ENCODE measurements around the gene CFAP45. TPM values are rescaled to one million over a fixed set of nuclear protein-coding genes. Genes with fewer than 3 reads are reported as not detected.

Gene CFAP45
- total and polyA plus RNA-seq, 7 experiments from 2014 or later: 0.17 to 2.8 (median 0.87) TPM

- Mint-ChIP-seq H3K4me1 (peaks cover 35 to 55% (median 47%) of the 10 kb centered on the region in 7 donors), H3K36me3 (peaks cover 0 to 25% (median 5%) of the 10 kb centered on the region in 5 donors), H3K9me3 (peaks cover 0 to 10% (median 0%) of the 10 kb centered on the region in 11 donors), H3K27ac (peak within 1 kb of the TSS; percentile 96 to 100 (median 99)), H3K4me3 (peak within 1 kb of the TSS; percentile 88 to 99 (median 94)), H3K27me3 (peaks cover 0 to 11% (median 0%) of the 10 kb centered on the region in 5 donors)
- H3K27me3 ChIP-seq (ENCODE audit: control insufficient read depth in 2 of 2, insufficient read depth in 2 of 2, low read length in 2 of 2): no peaks in the 10 kb centered on the region
- intact Hi-C loops (cut with micrococcal nuclease): loop anchor here (1.0 to 10.0 kb wide), 17 partner anchors 11 to 1840 kb away; partner anchors contain the start of genes ATF6 (in 1 of the 2), COPA (in 1 of the 2), DCAF8 (in 1 of the 2) and DUSP23 (in 1 of the 2)
- peak; percentile 81 to 94 (median 86) for DNase-seq
- H3K36me3 ChIP-seq (ENCODE audit: control insufficient read depth in 2 of 3, insufficient read depth in 3 of 3, low read length in 3 of 3): peaks cover 0 to 19% (median 2%) of the 10 kb centered on the region in 3 experiments
- peaks cover 27 to 35% of the 10 kb centered on the region in 2 donors for H3K4me1 ChIP-seq (ENCODE audit: control insufficient read depth in 2 of 2, insufficient read depth in 2 of 2, low read length in 2 of 2)
- CTCF ChIA-PET: interaction anchor here (0.9 to 6.3 kb wide), 10 partner anchors 10 to 159 kb away, joined by 3 to 34 read pairs (median 4); no protein-coding TSS in a partner anchor
- H3K9me3 ChIP-seq (ENCODE audit: control insufficient read depth in 2 of 3, low read length in 3 of 3): no peaks in the 10 kb centered on the region
- peak; percentile 63 for ATAC-seq
- H3K4me3 ChIP-seq (ENCODE audit: low read length): peak within 1 kb of the TSS; percentile 95
- POLR2A ChIA-PET: interaction anchor here (0.6 to 4.6 kb wide), 11 partner anchors 8 to 913 kb away, joined by 3 to 30 read pairs (median 6); partner anchors contain the start of genes IGSF8, IGSF9 and KCNJ10
- H3K27ac ChIP-seq (ENCODE audit: low read depth, low read length): peak within 1 kb of the TSS; percentile 95
These were observed 25.1 kb upstream of the CFAP45 start, which contains the start of gene TAGLN2 for GRCh38 chr1:159924791-159925718. Gene TAGLN2 (minus strand): TSS chr1:159925507. CDS start chr1:159920509, 4,998 bp downstream.

- H3K4me3 ChIP-seq (ENCODE audit: low read length): peak overlapping the region; percentile 95
- peak overlapping the region; percentile 95 for H3K27ac ChIP-seq (ENCODE audit: low read depth, low read length)
- intact Hi-C loops (cut with micrococcal nuclease): loop anchor here (5.0 to 10.0 kb wide), 8 partner anchors 338 to 1841 kb away; partner anchors contain the start of genes ATF6 (in 1 of the 2), COPA (in 1 of the 2), DCAF8 (in 1 of the 2) and FCGR3A (in 1 of the 2)
- ATAC-seq (peak; percentile 60), DNase-seq (peak in 8 of 9 donors; percentile 54 to 89 (median 76))
- peaks cover 42 to 64% (median 52%) of the 10 kb centered on the region in 7 donors for H3K4me1 Mint-ChIP-seq
- peaks cover 0 to 34% (median 5%) of the 10 kb centered on the region in 5 donors for H3K36me3 Mint-ChIP-seq
- peaks cover 2 to 27% (median 5%) of the 10 kb centered on the region in 3 experiments for H3K36me3 ChIP-seq (ENCODE audit: control insufficient read depth in 2 of 3, insufficient read depth in 3 of 3, low read length in 3 of 3)
- ChIA-PET POLR2A (interaction anchor here (0.9 to 4.6 kb wide), 11 partner anchors 9 to 174 kb away, joined by 3 to 30 read pairs (median 5); partner anchors contain the start of genes DUSP23, IGSF8, IGSF9 and KCNJ10), CTCF (interaction anchor here (0.7 to 6.3 kb wide), 12 partner anchors 9 to 160 kb away, joined by 3 to 34 read pairs (median 4); no protein-coding TSS in a partner anchor)
- H3K27ac Mint-ChIP-seq: peak overlapping the region; percentile 96 to 100 (median 99)
- peaks cover 27 to 35% of the 10 kb centered on the region in 2 donors for H3K4me1 ChIP-seq (ENCODE audit: control insufficient read depth in 2 of 2, insufficient read depth in 2 of 2, low read length in 2 of 2)
- H3K27me3 ChIP-seq (ENCODE audit: control insufficient read depth in 2 of 2, insufficient read depth in 2 of 2, low read length in 2 of 2): no peaks in the 10 kb centered on the region
- peak overlapping the region; percentile 88 to 99 (median 94) for H3K4me3 Mint-ChIP-seq
- peaks cover 0 to 11% (median 0%) of the 10 kb centered on the region in 5 donors for H3K27me3 Mint-ChIP-seq
- no peaks in the 10 kb centered on the region for H3K9me3 ChIP-seq (ENCODE audit: control insufficient read depth in 2 of 3, low read length in 3 of 3)
- H3K9me3 Mint-ChIP-seq: peaks cover 0 to 10% (median 0%) of the 10 kb centered on the region in 11 donors
These were observed 24.2 kb upstream of the CFAP45 start for GRCh38 chr1:159924025-159924790.

DNA sequence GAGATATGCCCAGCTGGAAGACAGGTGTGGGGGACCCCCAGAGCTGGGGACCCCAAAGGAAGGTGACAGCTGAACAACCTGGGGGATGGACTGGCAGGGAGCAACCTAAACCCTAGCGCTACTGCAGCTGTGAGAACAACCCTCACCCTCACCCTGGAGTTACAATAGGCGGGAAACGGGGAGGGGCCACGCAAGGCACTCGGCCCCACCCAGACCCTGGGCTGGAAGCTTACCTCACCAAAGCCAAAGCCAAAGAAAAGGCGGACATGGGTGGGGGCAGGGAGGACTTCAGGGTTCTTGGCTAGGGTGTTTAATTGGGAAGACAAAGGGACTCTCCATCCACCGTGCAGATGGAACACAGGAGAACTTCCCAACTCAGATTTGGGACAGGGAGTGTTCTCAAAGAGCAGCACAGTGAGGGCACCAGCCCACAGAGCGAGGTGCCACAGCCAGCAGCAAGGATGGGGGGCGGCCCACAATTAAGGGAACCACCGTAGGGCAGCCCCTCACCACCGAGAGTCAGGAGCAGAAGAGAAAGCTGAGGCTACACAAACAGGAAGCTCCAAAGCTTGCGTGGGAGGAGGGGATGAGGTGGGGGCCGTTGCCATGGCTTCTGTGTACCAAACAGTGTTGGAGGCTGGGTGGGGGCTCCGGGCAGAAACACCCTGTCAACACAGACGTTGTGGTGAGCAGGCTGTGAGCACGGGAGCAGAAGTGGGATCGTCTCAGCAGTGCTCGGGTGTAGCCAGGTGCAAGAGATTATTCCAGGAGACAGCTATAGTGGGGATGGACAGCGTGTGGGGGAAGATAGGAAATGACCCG is 23.4 kb upstream of the CFAP45 start:
- peaks cover 0 to 11% (median 0%) of the 10 kb centered on the region in 5 donors for H3K27me3 Mint-ChIP-seq
- H3K4me1 ChIP-seq (ENCODE audit: control insufficient read depth in 2 of 2, insufficient read depth in 2 of 2, low read length in 2 of 2): peaks cover 27 to 35% of the 10 kb centered on the region in 2 donors
- no peaks in the 10 kb centered on the region for H3K9me3 ChIP-seq (ENCODE audit: control insufficient read depth in 2 of 3, low read length in 3 of 3)
- peak overlapping the region; percentile 88 to 99 (median 94) for H3K4me3 Mint-ChIP-seq
- H3K36me3 ChIP-seq (ENCODE audit: control insufficient read depth in 2 of 3, insufficient read depth in 3 of 3, low read length in 3 of 3): peaks cover 4 to 35% (median 5%) of the 10 kb centered on the region in 3 experiments
- ChIA-PET POLR2A (interaction anchor here (0.7 to 4.6 kb wide), 10 partner anchors 8 to 1892 kb away, joined by 3 to 30 read pairs (median 6); partner anchors contain the start of genes DUSP23, IGSF8, IGSF9 and PIGM), CTCF (interaction anchor here (0.7 to 6.3 kb wide), 7 partner anchors 11 to 141 kb away, joined by 3 to 34 read pairs (median 4); no protein-coding TSS in a partner anchor)
- H3K27ac ChIP-seq (ENCODE audit: low read depth, low read length): peak overlapping the region; percentile 95
- intact Hi-C loops (cut with micrococcal nuclease): loop anchor here (1.0 to 10.0 kb wide), 13 partner anchors 32 to 1841 kb away; partner anchors contain the start of genes AIM2 (in 1 of the 2), ATF6 (in 1 of the 2), COPA (in 1 of the 2) and DCAF8 (in 1 of the 2)
- H3K27me3 ChIP-seq (ENCODE audit: control insufficient read depth in 2 of 2, insufficient read depth in 2 of 2, low read length in 2 of 2): no peaks in the 10 kb centered on the region
- peak overlapping the region; percentile 96 to 100 (median 99) for H3K27ac Mint-ChIP-seq
- peak; percentile 81 to 97 (median 95) for DNase-seq
- peaks cover 44 to 70% (median 51%) of the 10 kb centered on the region in 7 donors for H3K4me1 Mint-ChIP-seq
- H3K4me3 ChIP-seq (ENCODE audit: low read length): peak overlapping the region; percentile 95
- H3K36me3 Mint-ChIP-seq: peaks cover under 1 to 39% (median 6%) of the 10 kb centered on the region in 5 donors
- H3K9me3 Mint-ChIP-seq: peaks cover 0 to 10% (median 0%) of the 10 kb centered on the region in 11 donors
- ATAC-seq: peak; percentile 72

GRCh38 chr1:159922511-159923202 is 22.7 kb upstream of the CFAP45 start:
- peaks cover 4 to 43% (median 5%) of the 10 kb centered on the region in 3 experiments for H3K36me3 ChIP-seq (ENCODE audit: control insufficient read depth in 2 of 3, insufficient read depth in 3 of 3, low read length in 3 of 3)
- peaks cover 27 to 35% of the 10 kb centered on the region in 2 donors for H3K4me1 ChIP-seq (ENCODE audit: control insufficient read depth in 2 of 2, insufficient read depth in 2 of 2, low read length in 2 of 2)
- ChIA-PET CTCF (interaction anchor here (0.9 to 6.3 kb wide), 5 partner anchors 15 to 140 kb away, joined by 3 to 34 read pairs (median 4); no protein-coding TSS in a partner anchor), POLR2A (interaction anchor here (0.6 to 4.6 kb wide), 9 partner anchors 11 to 1893 kb away, joined by 3 to 30 read pairs (median 3); partner anchors contain the start of gene PIGM)
- ATAC-seq (no peak), DNase-seq (peak in 1 of 9 donors; percentile 37)
- H3K36me3 Mint-ChIP-seq: peaks cover 5 to 45% (median 10%) of the 10 kb centered on the region in 5 donors
- H3K27me3 ChIP-seq (ENCODE audit: control insufficient read depth in 2 of 2, insufficient read depth in 2 of 2, low read length in 2 of 2): no peaks in the 10 kb centered on the region
- H3K4me3 Mint-ChIP-seq: peak overlapping the region; percentile 88 to 99 (median 94)
- H3K27ac ChIP-seq (ENCODE audit: low read depth, low read length): peak overlapping the region; percentile 95
- peaks cover 47 to 78% (median 59%) of the 10 kb centered on the region in 7 donors for H3K4me1 Mint-ChIP-seq
- peaks cover 0 to 11% (median 0%) of the 10 kb centered on the region in 5 donors for H3K27me3 Mint-ChIP-seq
- intact Hi-C loops (cut with micrococcal nuclease): loop anchor here (1.0 to 10.0 kb wide), 13 partner anchors 31 to 1842 kb away; partner anchors contain the start of genes AIM2 (in 1 of the 2), ATF6 (in 1 of the 2), COPA (in 1 of the 2) and DCAF8 (in 1 of the 2)
- H3K9me3 ChIP-seq (ENCODE audit: control insufficient read depth in 2 of 3, low read length in 3 of 3): no peaks in the 10 kb centered on the region
- H3K9me3 Mint-ChIP-seq: peaks cover 0 to 10% (median 0%) of the 10 kb centered on the region in 11 donors
- peak overlapping the region; percentile 96 to 100 (median 99) for H3K27ac Mint-ChIP-seq
- peak overlapping the region; percentile 95 for H3K4me3 ChIP-seq (ENCODE audit: low read length)
